ENCODE data around the gene KCNH4. TPM values are rescaled to one million over a fixed set of nuclear protein-coding genes. Genes with fewer than 3 reads are reported as not detected.

KCNH4 gene
- total and polyA plus RNA-seq, 2 of the 13 experiments (the other 11 are each of a cell fraction or from before 2014, with no cell fraction given): 0.01 to 0.09 TPM

- POLR2A ChIA-PET: interaction anchor here (1.4 kb wide), 1 partner anchor 17 kb away, joined by 3 read pairs; the partner anchor contains the start of gene GHDC
- no peak for DNase-seq (ENCODE audit: low spot score)
- in situ Hi-C loops (cut with HindIII; ENCODE audit: extremely low pct_ligation_motif_present, low pct_unique_long_range_greater_than_20kb): no loop called here
- Histone ChIP-seq H3K27me3 (ENCODE audit: control insufficient read depth in 1 of 2, insufficient read depth in 2 of 2, low read length in 2 of 2) (peaks cover 4 to 28% of the 10 kb centered on the region in 2 experiments; a peak in 4 of 5 replicates), H2AFZ (ENCODE audit: low read length) (no peak overlapping the region), H3K36me3 (replicated peaks in 1 of 2; ENCODE audit: control insufficient read depth in 1 of 2, insufficient read depth in 2 of 2, low read length in 2 of 2) (no peaks in the 10 kb centered on the region), H3K4me2 (ENCODE audit: low read depth, low read length) (no peak overlapping the region), H4K20me1 (ENCODE audit: insufficient read depth, low read length) (peaks cover 5% of the 10 kb centered on the region; the same call in 1 of the 2 replicates), H3K4me3 (replicated peaks in 1 of 3; ENCODE audit: insufficient read depth in 1 of 3, low read depth in 2 of 3, low read length in 3 of 3) (no peak overlapping the region), H3K9me3 (ENCODE audit: low read length) (no peaks in the 10 kb centered on the region), H3K79me2 (ENCODE audit: insufficient read depth, low read length) (no peaks in the 10 kb centered on the region), H3K4me1 (ENCODE audit: insufficient read depth, low read length) (peaks cover 39% of the 10 kb centered on the region), H3K9ac (ENCODE audit: insufficient read depth, low read depth, low read length) (no peak overlapping the region), H3K27ac (ENCODE audit: extremely low read length, insufficient read depth, low read length) (no peak overlapping the region)
- no peak for FAIRE-seq
- no TSS peak for BruUV-seq (replicated peaks)
- CTCF ChIA-PET (ENCODE audit: low intra/inter-chr PET ratio, low total read pairs): no interaction called here
- peak; percentile 67 for TF ChIP-seq CREB1 (IDR thresholded peaks at IDR 0.05)
- no peak for TF ChIP-seq CREB1 (CRISPR knock-in tag; IDR thresholded peaks at IDR 0.05)
- TF ChIP-seq PLRG1 (conservative IDR thresholded peaks at IDR 0.05): no peak
- peak; percentile 69 for TF ChIP-seq ATF7 (IDR thresholded peaks at IDR 0.05)
- TF ChIP-seq ATF7 (CRISPR knock-in tag; IDR thresholded peaks at IDR 0.05): no peak
- intact Hi-C loops (cut with micrococcal nuclease; ENCODE audit: unreplicated experiment): no loop called here
- ATAC-seq: no peak
- WGBS (ENCODE audit: low lambda C conversion rate): 46% methylated on average over 2 of the region's 2 CpGs
These were observed 3.3 kb downstream of the KCNH4 start for GRCh38 chr17:42177684-42178083.

- no peak overlapping the region for H3K4me2 ChIP-seq (ENCODE audit: low read depth, low read length)
- FAIRE-seq (no peak), ATAC-seq (no peak), DNase-seq (ENCODE audit: low spot score) (no peak)
- POLR2A ChIA-PET: no interaction called here
- no peak overlapping the region for H3K27ac ChIP-seq (ENCODE audit: extremely low read length, insufficient read depth, low read length)
- CTCF ChIA-PET (ENCODE audit: low intra/inter-chr PET ratio, low total read pairs): no interaction called here
- H3K4me1 ChIP-seq (ENCODE audit: insufficient read depth, low read length): peaks cover 21% of the 10 kb centered on the region
- H3K27me3 ChIP-seq (ENCODE audit: control insufficient read depth in 1 of 2, insufficient read depth in 2 of 2, low read length in 2 of 2): peaks cover 4 to 51% of the 10 kb centered on the region in 2 experiments; a peak in 4 of 5 replicates
- H3K9me3 ChIP-seq (ENCODE audit: low read length): no peaks in the 10 kb centered on the region
- no peak overlapping the region for H2AFZ ChIP-seq (ENCODE audit: low read length)
- no peak overlapping the region for H3K4me3 ChIP-seq (replicated peaks in 1 of 3; ENCODE audit: insufficient read depth in 1 of 3, low read depth in 2 of 3, low read length in 3 of 3)
- no peaks in the 10 kb centered on the region for H3K79me2 ChIP-seq (ENCODE audit: insufficient read depth, low read length)
- no peaks in the 10 kb centered on the region for H3K36me3 ChIP-seq (replicated peaks in 1 of 2; ENCODE audit: control insufficient read depth in 1 of 2, insufficient read depth in 2 of 2, low read length in 2 of 2)
- in situ Hi-C loops (cut with HindIII; ENCODE audit: extremely low pct_ligation_motif_present, low pct_unique_long_range_greater_than_20kb): no loop called here
- H4K20me1 ChIP-seq (ENCODE audit: insufficient read depth, low read length): no peaks in the 10 kb centered on the region; the same call in 1 of the 2 replicates
- H3K9ac ChIP-seq (ENCODE audit: insufficient read depth, low read depth, low read length): no peak overlapping the region
- intact Hi-C loops (cut with micrococcal nuclease; ENCODE audit: unreplicated experiment): no loop called here
- no TSS peak for BruUV-seq (replicated peaks)
- 17% methylated on average over 9 of the region's 14 CpGs for WGBS (ENCODE audit: low lambda C conversion rate)
- TF ChIP-seq CTCF (CRISPR knock-in tag; IDR thresholded peaks at IDR 0.05) (no peak), CC2D1A (CRISPR knock-in tag; IDR thresholded peaks at IDR 0.05) (no peak), NFAT5 (CRISPR knock-in tag; IDR thresholded peaks at IDR 0.05) (no peak), MNT (IDR thresholded peaks at IDR 0.05) (peak; percentile 95), SMARCC2 (IDR thresholded peaks at IDR 0.05) (no peak)
These were observed 6.7 kb downstream of the KCNH4 start for GRCh38 chr17:42174126-42174783.

Measured in HepG2 (cell line).